H1 (cell line): ENCODE results near the gene CEP57L1. TPM values are rescaled to one million over a fixed set of nuclear protein-coding genes. Genes with fewer than 3 reads are reported as not detected.

Experiments used
- BACH1 ChIP-seq: IDR thresholded peaks from 2 replicates; pipeline ENCODE4 v1.6.1; 2012; ENCODE audit warnings: low read length, improper control_type of control experiment
- KDM1A ChIP-seq: fragments of 200-600, 300-600 bp; sonication (generic); IDR thresholded peaks from 2 replicates; pipeline ENCODE4 v1.7.1; 2016; ENCODE audit warnings: mild to moderate bottlenecking, low read length, borderline replicate concordance
- KDM5A ChIP-seq: fragments of 200-600 bp; IDR thresholded peaks from 2 replicates; pipeline ENCODE4 v1.7.1; 2012; ENCODE audit warnings: mild to moderate bottlenecking, low read length, inconsistent platforms, mixed read lengths
- RNF2 ChIP-seq: fragments of 200-900, 300-1000 bp; sonication (generic); IDR thresholded peaks from 2 replicates; pipeline ENCODE4 v1.7.1; 2016; ENCODE audit warnings: borderline replicate concordance, low read depth, mild to moderate bottlenecking, antibody characterized with exemption, low read length; ENCODE audit not compliant: poor library complexity, severe bottlenecking; ENCODE audit errors: missing control alignments
- SIRT6 ChIP-seq: IDR thresholded peaks from one replicate; pipeline ENCODE4 v1.7.1; 2012; ENCODE audit warnings: low read length, inconsistent platforms
- polyA plus RNA-seq, 7 experiments: library from polyadenylated mRNA; depleted of rRNA in 3 of 7; stranded (reverse) in 5 of 7; unstranded in 2 of 7; fragments of >200 nt in 5 of 7; fragments of 200-250 nt in 2 of 7; gene quantifications; 1 replicate in 5 of 7; 2 replicates in 1 of 7; 4 replicates in 1 of 7; pipeline versions ENCODE4 v1.2.1 to v1.2.3, GENCODE V29; 2011 to 2013; ENCODE audit warnings: missing spikeins in 2 of 7, mixed read lengths in 2 of 7
- total RNA-seq: library from RNA; stranded (reverse); fragmentation: NEBNext Ultra II Directional; extraction: Animal tissue kit (Norgen Biotek cat#: 25700); gene quantifications from 2 replicates; pipeline ENCODE4 v1.2.1, GENCODE V29; 2021

The CEP57L1 gene
- total and polyA plus RNA-seq, 2 of the 8 experiments (the other 6 are each of a cell fraction or from before 2014, with no cell fraction given): 3.6 to 11.5 TPM

DNA sequence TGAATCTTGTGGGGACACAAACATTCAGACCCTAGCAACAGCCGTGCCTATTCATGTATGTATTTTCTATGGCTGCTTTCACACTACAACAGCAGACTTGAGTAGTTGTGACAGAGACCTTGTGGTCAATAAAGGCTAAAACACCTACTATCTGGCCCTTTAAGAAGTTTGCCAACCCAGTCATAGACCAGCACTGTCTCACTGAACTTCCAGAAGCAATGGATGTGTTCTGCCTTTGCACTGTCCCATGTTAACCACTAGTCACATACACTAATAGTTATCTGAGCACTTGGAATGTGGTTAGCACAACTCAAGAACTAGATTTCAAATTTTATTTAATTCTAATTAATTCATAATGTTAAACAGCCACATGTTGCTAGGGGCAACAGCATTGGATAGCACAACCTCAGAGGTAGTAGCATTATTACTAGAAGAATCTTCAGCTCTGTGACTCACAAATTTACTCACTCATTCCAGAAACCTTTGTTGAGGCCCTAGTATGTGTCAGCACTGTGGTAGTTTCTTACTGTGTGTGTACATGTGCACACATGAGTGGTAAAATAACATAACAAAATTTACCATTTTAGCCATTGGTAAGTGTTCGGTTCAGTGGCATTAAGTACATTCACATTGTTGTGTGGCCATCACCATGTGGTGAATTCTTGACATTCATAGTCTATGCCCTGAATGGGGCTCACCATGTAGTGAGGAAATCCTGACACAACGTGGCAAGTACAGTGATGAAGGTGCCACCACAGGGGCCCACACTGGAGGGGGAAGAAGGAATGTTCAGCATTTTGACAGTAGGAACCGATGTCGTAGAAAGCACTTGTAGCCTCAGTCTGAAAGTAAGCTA lies 107.3 kb downstream of the CEP57L1 start (continued):
- TF ChIP-seq RNF2 (no peak), KDM1A (no peak), SIRT6 (no peak), KDM5A (no peak), BACH1 (no peak)
- TF ChIP-seq, all 59 proteins: peak for 0
